Body of pancreas (tissue), 4 donors: ENCODE measurements around the gene IL9R.
"Not testable (repeated sequence)": the region's sequence is repeated elsewhere in the genome, so short reads cannot be mapped to it uniquely, and the experiment has no call there.

Source experiments
- CTCF ChIP-seq, 7 experiments: fragments of 450-650 bp in 4 of 7; fragments of 200-600 bp in 3 of 7; sonication (generic) in 3 of 7; IDR thresholded peaks; one replicate each; pipeline ENCODE4 v1.5.1; 2016 to 2019; ENCODE audit warnings: antibody characterized with exemption in 7 of 7
- POLR2A ChIP-seq, 3 donors: fragments of 450-650 bp; IDR thresholded peaks; one replicate each; pipeline ENCODE4 v1.6.1; 2016; ENCODE audit warnings: antibody characterized with exemption in 3 of 3, mild to moderate bottlenecking in 2 of 3

- TF ChIP-seq CTCF, POLR2A (IDR thresholded peaks at IDR 0.05): not testable (repeated sequence)
These were observed 22.4 kb downstream of the IL9R start for GRCh38 chrX:156019846-156020245.
